ENCODE measurements around the gene RAB3C.

DNA sequence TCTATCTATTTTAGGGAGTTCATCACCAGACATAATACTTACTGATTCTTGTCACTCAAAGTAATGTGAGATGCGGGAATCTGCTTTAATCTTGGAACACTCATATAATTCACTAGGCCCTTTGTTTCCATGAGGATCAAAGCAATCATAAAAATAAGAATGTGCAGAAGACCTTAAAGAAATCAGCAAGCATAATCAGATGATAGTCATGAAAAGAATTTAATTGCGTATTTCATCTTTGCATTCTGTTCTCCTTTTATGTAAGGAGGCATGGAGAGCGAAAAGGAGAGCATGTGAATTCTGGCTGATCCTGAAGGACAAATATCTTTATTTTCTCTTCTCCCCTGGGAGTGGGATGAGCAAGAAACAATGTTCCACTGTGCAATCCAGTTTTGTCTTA lies 128.0 kb downstream of the RAB3C start:
- TF ChIP-seq, protein P1, sequence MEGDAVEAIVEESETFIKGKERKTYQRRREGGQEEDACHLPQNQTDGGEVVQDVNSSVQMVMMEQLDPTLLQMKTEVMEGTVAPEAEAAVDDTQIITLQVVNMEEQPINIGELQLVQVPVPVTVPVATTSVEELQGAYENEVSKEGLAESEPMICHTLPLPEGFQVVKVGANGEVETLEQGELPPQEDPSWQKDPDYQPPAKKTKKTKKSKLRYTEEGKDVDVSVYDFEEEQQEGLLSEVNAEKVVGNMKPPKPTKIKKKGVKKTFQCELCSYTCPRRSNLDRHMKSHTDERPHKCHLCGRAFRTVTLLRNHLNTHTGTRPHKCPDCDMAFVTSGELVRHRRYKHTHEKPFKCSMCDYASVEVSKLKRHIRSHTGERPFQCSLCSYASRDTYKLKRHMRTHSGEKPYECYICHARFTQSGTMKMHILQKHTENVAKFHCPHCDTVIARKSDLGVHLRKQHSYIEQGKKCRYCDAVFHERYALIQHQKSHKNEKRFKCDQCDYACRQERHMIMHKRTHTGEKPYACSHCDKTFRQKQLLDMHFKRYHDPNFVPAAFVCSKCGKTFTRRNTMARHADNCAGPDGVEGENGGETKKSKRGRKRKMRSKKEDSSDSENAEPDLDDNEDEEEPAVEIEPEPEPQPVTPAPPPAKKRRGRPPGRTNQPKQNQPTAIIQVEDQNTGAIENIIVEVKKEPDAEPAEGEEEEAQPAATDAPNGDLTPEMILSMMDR (IDR thresholded peaks at IDR 0.05) = no peak
- TF ChIP-seq POLR2A (IDR thresholded peaks at IDR 0.05) = no peak
